GM13976 (cell line): Measurements from ENCODE around the gene PCSK2.

Experiments used
- DNase-seq: peaks from one replicate; pipeline ENCODE4 v3.0.0; 2012; ENCODE audit warnings: low spot score
- CTCF ChIP-seq: IDR thresholded peaks from 2 replicates; pipeline ENCODE4 v1.5.1; 2012; ENCODE audit warnings: borderline replicate concordance, mild to moderate bottlenecking; ENCODE audit not compliant: insufficient read depth; ENCODE audit errors: extremely low read depth, missing control alignments, control extremely low read depth
- in situ Hi-C: fragments of 300-500 bp; cut with MboI; formaldehyde crosslinking; loops from one replicate; pipeline ENCODE4 v1.12.0; 2022; ENCODE audit warnings: low sequenced_read_pairs, mixed read lengths, inconsistent platforms; ENCODE audit not compliant: unreplicated experiment

The PCSK2 gene

GRCh38 chr20:17491488-17491887 lies 264.6 kb downstream of the PCSK2 start:
- in situ Hi-C loops = no loop called here
- DNase-seq = no peak
- no peak for TF ChIP-seq CTCF

GRCh38 chr20:17493173-17493572 lies 266.3 kb downstream of the PCSK2 start:
- in situ Hi-C loops = no loop called here
- no peak for TF ChIP-seq CTCF
- DNase-seq = no peak

- no peak for DNase-seq
- in situ Hi-C loops = no loop called here
- TF ChIP-seq CTCF = no peak
Measured at GRCh38 chr20:17494201-17494600, 267.4 kb downstream of the PCSK2 start.

GRCh38 chr20:17495826-17496225 lies 269.0 kb downstream of the PCSK2 start:
- DNase-seq = no peak
- in situ Hi-C loops = no loop called here
- no peak for TF ChIP-seq CTCF

GRCh38 chr20:17497821-17498580 lies 271.2 kb downstream of the PCSK2 start:
- in situ Hi-C loops = no loop called here
- no peak for TF ChIP-seq CTCF
- DNase-seq = no peak

- in situ Hi-C loops = no loop called here
- no peak for TF ChIP-seq CTCF
- no peak for DNase-seq
Measured at GRCh38 chr20:17498641-17499040, 271.8 kb downstream of the PCSK2 start.
